Gastrocnemius medialis (tissue), 4 donors: ENCODE data around the gene ITGA2B.

Source experiments
- POLR2A ChIP-seq, 2 donors: fragments of 450-650 bp; IDR thresholded peaks; one replicate each; pipeline ENCODE4 v1.6.1; 2017; ENCODE audit warnings: antibody characterized with exemption in 2 of 2, mild to moderate bottlenecking in 2 of 2, moderate library complexity in 2 of 2
- TF ChIP-seq, protein P1 (sequence below), 5 experiments: fragments of 450-650 bp in 3 of 5; fragments of 200-600 bp in 2 of 5; sonication (generic) in 2 of 5; IDR thresholded peaks in 4 of 5; conservative IDR thresholded peaks in 1 of 5; 1 replicate in 4 of 5; 2 replicates in 1 of 5; pipeline ENCODE4 v1.5.1; 2016 to 2019; ENCODE audit warnings: antibody characterized with exemption in 5 of 5, mild to moderate bottlenecking in 3 of 5, moderate library complexity in 3 of 5

- TF ChIP-seq POLR2A (IDR thresholded peaks at IDR 0.05): no peak
- TF ChIP-seq, protein P1, sequence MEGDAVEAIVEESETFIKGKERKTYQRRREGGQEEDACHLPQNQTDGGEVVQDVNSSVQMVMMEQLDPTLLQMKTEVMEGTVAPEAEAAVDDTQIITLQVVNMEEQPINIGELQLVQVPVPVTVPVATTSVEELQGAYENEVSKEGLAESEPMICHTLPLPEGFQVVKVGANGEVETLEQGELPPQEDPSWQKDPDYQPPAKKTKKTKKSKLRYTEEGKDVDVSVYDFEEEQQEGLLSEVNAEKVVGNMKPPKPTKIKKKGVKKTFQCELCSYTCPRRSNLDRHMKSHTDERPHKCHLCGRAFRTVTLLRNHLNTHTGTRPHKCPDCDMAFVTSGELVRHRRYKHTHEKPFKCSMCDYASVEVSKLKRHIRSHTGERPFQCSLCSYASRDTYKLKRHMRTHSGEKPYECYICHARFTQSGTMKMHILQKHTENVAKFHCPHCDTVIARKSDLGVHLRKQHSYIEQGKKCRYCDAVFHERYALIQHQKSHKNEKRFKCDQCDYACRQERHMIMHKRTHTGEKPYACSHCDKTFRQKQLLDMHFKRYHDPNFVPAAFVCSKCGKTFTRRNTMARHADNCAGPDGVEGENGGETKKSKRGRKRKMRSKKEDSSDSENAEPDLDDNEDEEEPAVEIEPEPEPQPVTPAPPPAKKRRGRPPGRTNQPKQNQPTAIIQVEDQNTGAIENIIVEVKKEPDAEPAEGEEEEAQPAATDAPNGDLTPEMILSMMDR (IDR thresholded peaks at IDR 0.05 in 4 of 5, conservative IDR thresholded peaks at IDR 0.05 in 1 of 5): no peak
Observed at GRCh38 chr17:44389281-44389680, at the start of gene ITGA2B.
